Muscle layer of colon (tissue), 2 donors: ENCODE results near the gene TXK.

ENCODE experiments used
- H3K27ac ChIP-seq: one replicate; pipeline ENCODE4 v1.7.0; 2013; ENCODE audit warnings: low read depth, mild to moderate bottlenecking, low read length, moderate library complexity
- H3K27me3 ChIP-seq, 2 donors: one replicate each; pipeline ENCODE4 v1.7.0; 2013; ENCODE audit warnings: low read length in 2 of 2, mild to moderate bottlenecking in 2 of 2; ENCODE audit not compliant: insufficient read depth in 2 of 2, control insufficient read depth in 1 of 2
- H3K36me3 ChIP-seq: one replicate; pipeline ENCODE4 v1.7.0; 2013; ENCODE audit warnings: mild to moderate bottlenecking, low read length; ENCODE audit not compliant: insufficient read depth
- H3K4me1 ChIP-seq: one replicate; pipeline ENCODE4 v1.7.0; 2013; ENCODE audit warnings: mild to moderate bottlenecking, low read length; ENCODE audit not compliant: insufficient read depth
- H3K4me3 ChIP-seq, 2 donors: one replicate each; pipeline ENCODE4 v1.7.0; 2013; ENCODE audit warnings: low read length in 2 of 2, low read depth in 1 of 2, mild to moderate bottlenecking in 1 of 2, moderate library complexity in 1 of 2
- H3K9ac ChIP-seq: one replicate; pipeline ENCODE4 v1.7.0; 2013; ENCODE audit warnings: low read length
- H3K9me3 ChIP-seq: one replicate; pipeline ENCODE4 v1.7.0; 2013; ENCODE audit warnings: mild to moderate bottlenecking, low read length
- donor health status: abdominal sarcoma.
- donor health status: Adenocarcinoma of cecum.

Gene TXK

GRCh38 chr4:48133669-48134068 is 381 bp downstream of the TXK start:
- Histone ChIP-seq H3K9ac (no peak overlapping the region), H3K9me3 (no peaks in the 10 kb centered on the region), H3K4me1 (no peaks in the 10 kb centered on the region), H3K27ac (no peak overlapping the region), H3K27me3 (no peaks in the 10 kb centered on the region), H3K36me3 (no peaks in the 10 kb centered on the region), H3K4me3 (no peak overlapping the region)

- Histone ChIP-seq H3K4me3 (no peak overlapping the region), H3K27ac (no peak overlapping the region), H3K9me3 (no peaks in the 10 kb centered on the region), H3K9ac (no peak overlapping the region), H3K27me3 (no peaks in the 10 kb centered on the region), H3K36me3 (no peaks in the 10 kb centered on the region), H3K4me1 (no peaks in the 10 kb centered on the region)
Measured at GRCh38 chr4:48131736-48132135, 2.3 kb downstream of the TXK start.

- H3K27ac ChIP-seq: no peak overlapping the region
Measured at GRCh38 chr4:48130100-48130499, 4.0 kb downstream of the TXK start.

GRCh38 chr4:48129307-48130014 is 4.6 kb downstream of the TXK start:
- no peaks in the 10 kb centered on the region for H3K9me3 ChIP-seq
- no peaks in the 10 kb centered on the region for H3K27me3 ChIP-seq
- H3K4me1 ChIP-seq: no peaks in the 10 kb centered on the region
- H3K36me3 ChIP-seq: no peaks in the 10 kb centered on the region
- no peak overlapping the region for H3K4me3 ChIP-seq
- H3K9ac ChIP-seq: no peak overlapping the region
- H3K27ac ChIP-seq: no peak overlapping the region

More at GRCh38 chr4:48130100-48130499, 4.0 kb downstream of the TXK start:
- H3K4me1 ChIP-seq: no peaks in the 10 kb centered on the region
- no peaks in the 10 kb centered on the region for H3K9me3 ChIP-seq
- no peak overlapping the region for H3K4me3 ChIP-seq
- H3K36me3 ChIP-seq: no peaks in the 10 kb centered on the region
- H3K27me3 ChIP-seq: no peaks in the 10 kb centered on the region
- H3K9ac ChIP-seq: no peak overlapping the region

GRCh38 chr4:48127682-48128404 is 6.2 kb downstream of the TXK start:
- H3K9me3 ChIP-seq: no peaks in the 10 kb centered on the region
- peak overlapping the region in 1 of 2 donors; percentile 39 for H3K4me3 ChIP-seq
- H3K36me3 ChIP-seq: no peaks in the 10 kb centered on the region
- no peak overlapping the region for H3K9ac ChIP-seq
- H3K27me3 ChIP-seq: no peaks in the 10 kb centered on the region
- no peaks in the 10 kb centered on the region for H3K4me1 ChIP-seq
- H3K27ac ChIP-seq: no peak overlapping the region

GRCh38 chr4:48127231-48127630 is 6.8 kb downstream of the TXK start:
- no peaks in the 10 kb centered on the region for H3K4me1 ChIP-seq
- H3K27ac ChIP-seq: no peak overlapping the region
- H3K27me3 ChIP-seq: no peaks in the 10 kb centered on the region
- no peaks in the 10 kb centered on the region for H3K9me3 ChIP-seq
- no peak overlapping the region for H3K9ac ChIP-seq
- H3K36me3 ChIP-seq: no peaks in the 10 kb centered on the region
- no peak overlapping the region for H3K4me3 ChIP-seq

- no peak overlapping the region for H3K4me3 ChIP-seq
- no peaks in the 10 kb centered on the region for H3K9me3 ChIP-seq
- no peaks in the 10 kb centered on the region for H3K4me1 ChIP-seq
- no peak overlapping the region for H3K9ac ChIP-seq
- H3K27me3 ChIP-seq: no peaks in the 10 kb centered on the region
- H3K27ac ChIP-seq: no peak overlapping the region
- no peaks in the 10 kb centered on the region for H3K36me3 ChIP-seq
Measured at GRCh38 chr4:48126621-48127020, 7.4 kb downstream of the TXK start.

GRCh38 chr4:48124870-48125269 is 9.2 kb downstream of the TXK start:
- no peaks in the 10 kb centered on the region for H3K4me1 ChIP-seq

GRCh38 chr4:48122756-48123155 is 11.3 kb downstream of the TXK start:
- H3K27me3 ChIP-seq: no peaks in the 10 kb centered on the region
- no peaks in the 10 kb centered on the region for H3K36me3 ChIP-seq
- H3K27ac ChIP-seq: no peak overlapping the region
- no peak overlapping the region for H3K9ac ChIP-seq
- no peak overlapping the region for H3K4me3 ChIP-seq
- no peaks in the 10 kb centered on the region for H3K4me1 ChIP-seq
- no peaks in the 10 kb centered on the region for H3K9me3 ChIP-seq

More at GRCh38 chr4:48124870-48125269, 9.2 kb downstream of the TXK start:
- Histone ChIP-seq H3K27ac (no peak overlapping the region), H3K27me3 (no peaks in the 10 kb centered on the region), H3K9ac (no peak overlapping the region), H3K36me3 (no peaks in the 10 kb centered on the region), H3K4me3 (no peak overlapping the region), H3K9me3 (no peaks in the 10 kb centered on the region)

- H3K36me3 ChIP-seq: no peaks in the 10 kb centered on the region
- H3K9me3 ChIP-seq: no peaks in the 10 kb centered on the region
- no peak overlapping the region for H3K4me3 ChIP-seq
- H3K27me3 ChIP-seq: no peaks in the 10 kb centered on the region
- H3K27ac ChIP-seq: no peak overlapping the region
- H3K4me1 ChIP-seq: no peaks in the 10 kb centered on the region
- H3K9ac ChIP-seq: no peak overlapping the region
Measured at GRCh38 chr4:48121180-48121579, 12.9 kb downstream of the TXK start.

- H3K4me1 ChIP-seq: no peaks in the 10 kb centered on the region
- H3K27ac ChIP-seq: no peak overlapping the region
- H3K4me3 ChIP-seq: no peak overlapping the region
- no peaks in the 10 kb centered on the region for H3K9me3 ChIP-seq
- no peaks in the 10 kb centered on the region for H3K36me3 ChIP-seq
- H3K27me3 ChIP-seq: no peaks in the 10 kb centered on the region
- H3K9ac ChIP-seq: no peak overlapping the region
Measured at GRCh38 chr4:48120132-48120531, 13.9 kb downstream of the TXK start.

- Histone ChIP-seq H3K27me3 (no peaks in the 10 kb centered on the region), H3K4me3 (no peak overlapping the region), H3K36me3 (no peaks in the 10 kb centered on the region), H3K9ac (no peak overlapping the region), H3K4me1 (no peaks in the 10 kb centered on the region), H3K27ac (no peak overlapping the region), H3K9me3 (no peaks in the 10 kb centered on the region)
Measured at GRCh38 chr4:48119646-48120045, 14.4 kb downstream of the TXK start.
